Brain microvascular endothelial cell (primary cell): ENCODE measurements around the gene SHISA8.

ENCODE experiments used
- DNase-seq: peaks from one replicate; pipeline ENCODE4 v3.0.0-alpha.2; 2020
- H3K27ac ChIP-seq: fragments of 250-450 bp; sonication (Bioruptor Pico); 2 replicates; pipeline ENCODE4 v1.5.1; 2020; ENCODE audit warnings: mild to moderate bottlenecking, moderate library complexity
- H3K27me3 ChIP-seq: fragments of 250-450 bp; sonication (Bioruptor Pico); replicated peaks from 2 replicates; pipeline ENCODE4 v1.5.1; 2020; ENCODE audit warnings: mild to moderate bottlenecking
- H3K36me3 ChIP-seq: fragments of 250-450 bp; sonication (Bioruptor Pico); replicated peaks from 2 replicates; pipeline ENCODE4 v1.5.1; 2020; ENCODE audit warnings: mild to moderate bottlenecking
- H3K4me3 ChIP-seq: 2 replicates; pipeline ENCODE4 v1.5.1; 2011; ENCODE audit warnings: low read depth, mild to moderate bottlenecking, control low read depth, low read length, moderate library complexity
- CTCF ChIP-seq: IDR thresholded peaks from 2 replicates; pipeline ENCODE4 v1.5.1; 2011; ENCODE audit warnings: low read depth, mild to moderate bottlenecking, moderate library complexity, low read length, control low read depth, inconsistent platforms; ENCODE audit errors: missing control alignments
- in situ Hi-C: cut with HindIII; loops from 2 replicates; pipeline ENCODE4 v1.10.0; 2017; ENCODE audit warnings: low sequenced_read_pairs, low pct_ligation_motif_present

SHISA8 gene

GRCh38 chr22:41913040-41913719, 1.7 kb downstream of the SHISA8 start:
- in situ Hi-C loops: no loop called here
- peaks cover 69% of the 10 kb centered on the region for H3K27me3 ChIP-seq
- H3K27ac ChIP-seq: no peak overlapping the region
- no peaks in the 10 kb centered on the region for H3K36me3 ChIP-seq
- TF ChIP-seq CTCF: no peak
- no peak overlapping the region for H3K4me3 ChIP-seq
- DNase-seq: no peak

- Histone ChIP-seq H3K36me3 (no peaks in the 10 kb centered on the region), H3K27me3 (peaks cover 69% of the 10 kb centered on the region), H3K27ac (no peak overlapping the region), H3K4me3 (no peak overlapping the region)
- in situ Hi-C loops: no loop called here
- no peak for DNase-seq
- no peak for TF ChIP-seq CTCF
Observed at GRCh38 chr22:41912338-41913039, 2.4 kb downstream of the SHISA8 start.

- no peak for DNase-seq
- Histone ChIP-seq H3K27ac (no peak overlapping the region), H3K27me3 (peaks cover 63% of the 10 kb centered on the region), H3K36me3 (no peaks in the 10 kb centered on the region), H3K4me3 (no peak overlapping the region)
- in situ Hi-C loops: no loop called here
- no peak for TF ChIP-seq CTCF
Observed at GRCh38 chr22:41911001-41911611, 3.8 kb downstream of the SHISA8 start.

DNA sequence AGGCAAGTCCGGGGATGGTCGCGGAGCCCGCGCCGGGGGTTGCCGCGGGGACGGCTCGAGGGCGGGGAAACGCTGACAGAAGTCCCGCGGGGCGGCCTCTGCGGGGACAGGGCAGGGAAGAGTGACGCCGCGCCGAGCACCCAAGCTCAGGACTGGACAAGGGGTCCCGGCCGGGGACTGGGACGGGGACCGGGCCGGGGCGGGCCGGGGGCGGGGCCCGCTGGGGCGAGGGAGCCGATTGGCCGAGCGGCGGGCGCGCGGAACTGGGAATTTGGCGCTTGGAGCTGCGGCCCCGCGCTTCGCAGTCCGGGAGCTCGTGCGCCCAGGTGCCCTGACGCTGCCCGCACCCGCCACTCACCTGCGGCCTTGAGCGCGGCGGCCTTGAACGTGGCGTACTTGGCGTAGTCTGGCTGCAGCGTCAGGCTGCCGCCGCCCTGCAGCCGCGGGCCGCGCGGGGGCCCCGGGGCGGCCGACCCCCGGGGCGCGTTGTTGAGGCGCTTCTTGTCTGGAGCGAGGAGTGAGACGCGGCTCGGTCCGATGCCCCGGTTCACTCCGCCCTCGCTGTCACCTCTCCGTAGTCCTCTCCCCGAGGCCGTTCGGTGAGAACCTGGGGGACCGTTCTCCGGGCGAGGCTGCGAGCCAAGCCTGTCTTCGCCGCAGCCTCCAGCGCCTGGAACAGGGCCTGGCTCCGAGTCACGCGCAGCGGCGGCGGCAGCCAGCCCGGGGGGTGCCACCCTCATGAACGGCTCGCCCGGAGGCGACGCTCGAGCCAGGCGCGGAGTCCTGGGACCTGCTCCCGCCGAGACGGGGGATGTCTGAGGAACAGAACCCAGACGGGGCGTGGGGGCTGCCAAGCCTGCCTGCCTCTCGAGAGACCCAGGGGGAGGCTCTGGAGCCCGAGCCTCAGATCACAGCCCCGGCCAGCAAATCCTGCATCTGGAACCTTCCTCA, 4.5 kb downstream of the SHISA8 start:
- DNase-seq: no peak
- TF ChIP-seq CTCF: no peak
- in situ Hi-C loops: no loop called here
- Histone ChIP-seq H3K4me3 (no peak overlapping the region), H3K36me3 (peaks cover 6% of the 10 kb centered on the region), H3K27me3 (peaks cover 56% of the 10 kb centered on the region), H3K27ac (no peak overlapping the region)

DNA sequence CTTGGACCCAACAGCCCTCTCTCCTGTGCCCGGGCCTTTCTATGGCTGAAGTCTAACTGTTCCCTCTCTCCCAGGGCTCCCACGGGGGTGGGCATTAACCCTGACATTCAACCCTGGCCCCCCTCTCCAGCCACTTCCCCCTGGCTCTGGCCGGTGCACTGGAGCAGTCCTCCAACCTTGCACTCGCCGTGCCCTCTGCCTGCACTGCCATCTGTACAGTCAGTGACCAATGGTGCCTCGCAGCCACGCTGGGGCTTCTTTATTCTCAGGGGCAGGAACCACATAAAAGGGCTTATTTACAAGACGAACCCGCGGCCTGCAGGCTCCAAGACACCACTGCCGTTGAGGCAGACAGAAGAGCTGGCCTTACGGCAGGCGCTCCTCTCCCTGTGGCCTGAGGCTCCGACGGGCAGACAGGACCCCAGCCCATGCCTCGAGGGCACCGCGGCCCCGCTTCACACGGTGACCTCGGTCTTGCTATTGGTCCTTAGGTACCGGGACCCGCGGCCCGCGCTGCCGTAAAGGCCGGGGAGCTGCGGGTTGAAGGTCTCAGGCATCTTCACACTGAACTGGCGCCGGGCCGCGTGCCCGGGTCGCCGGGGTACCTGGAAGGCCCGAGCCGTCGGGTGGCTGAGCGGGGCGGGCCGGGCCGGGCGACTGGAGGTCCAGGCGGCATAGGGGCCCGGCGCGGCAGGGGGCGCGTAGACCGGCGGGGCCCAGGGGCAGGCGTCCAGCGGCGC, 5.4 kb downstream of the SHISA8 start:
- Histone ChIP-seq H3K36me3 (peaks cover 14% of the 10 kb centered on the region), H3K27ac (no peak overlapping the region), H3K27me3 (peaks cover 47% of the 10 kb centered on the region), H3K4me3 (no peak overlapping the region)
- in situ Hi-C loops: no loop called here
- TF ChIP-seq CTCF: no peak
- no peak for DNase-seq
